ENCODE measurements around the gene TBC1D3B.
"Not testable (repeated sequence)": the region's sequence is repeated elsewhere in the genome, so short reads cannot be mapped to it uniquely, and the experiment has no call there.

Gene TBC1D3B

DNA sequence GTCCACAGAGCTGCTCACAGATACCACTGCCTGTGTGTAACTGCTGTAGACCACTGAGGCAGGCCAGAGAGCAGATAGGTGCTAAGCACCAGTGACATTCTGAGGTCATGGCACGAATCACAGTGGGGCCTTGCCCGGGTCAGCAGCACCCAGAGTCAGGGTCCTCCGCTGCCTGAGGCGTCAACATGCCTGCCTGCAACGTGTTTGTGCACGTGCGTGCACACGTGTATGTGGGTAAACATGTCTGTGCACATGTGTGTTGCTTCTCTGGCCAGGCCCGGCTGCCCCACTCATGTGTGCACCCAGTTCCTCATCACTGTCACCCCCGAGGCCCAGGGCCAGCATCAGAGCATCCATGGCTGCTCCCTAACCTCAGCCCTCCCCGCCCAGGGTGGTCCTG is at the start of gene TBC1D3B:
Gene TBC1D3B, minus strand, starts transcription at position 101 of the 400 bp plus-strand sequence. CDS start 1,586 bp downstream, outside the sequence.
- not testable (repeated sequence) for DNase-seq (ENCODE audit: low spot score); H3K27ac ChIP-seq; H3K4me3 ChIP-seq

GRCh38 chr17:36222967-36223366 is 46.5 kb upstream of the TBC1D3B start:
- H3K4me3 ChIP-seq; H3K27ac ChIP-seq; DNase-seq (ENCODE audit: low spot score): not testable (repeated sequence)

DNA sequence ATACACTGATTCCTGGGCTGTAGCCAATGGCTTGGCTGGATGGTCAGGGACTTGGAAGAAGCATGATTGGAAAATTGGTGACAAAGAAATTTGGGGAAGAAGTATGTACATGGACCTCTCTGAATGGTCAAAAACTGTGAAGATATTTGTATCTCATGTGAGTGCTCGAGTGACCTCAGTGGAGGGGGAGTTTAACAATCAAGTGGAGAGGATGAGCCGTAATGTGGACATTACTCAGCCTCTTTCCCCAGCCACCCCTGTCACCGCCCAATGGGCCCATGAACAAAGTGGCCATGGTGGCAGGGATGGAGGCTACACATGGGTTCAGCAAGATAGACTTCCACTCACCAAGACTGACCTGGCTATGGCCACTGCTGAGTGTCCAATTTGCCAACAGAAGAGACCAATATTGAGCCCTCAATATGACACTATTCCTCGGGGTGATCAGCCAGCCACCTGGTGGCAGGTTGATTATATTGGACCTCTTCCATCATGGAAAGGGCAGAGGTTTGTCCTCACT is 45.2 kb upstream of the TBC1D3B start:
- not testable (repeated sequence) for H3K4me3 ChIP-seq; DNase-seq (ENCODE audit: low spot score); H3K27ac ChIP-seq

DNA sequence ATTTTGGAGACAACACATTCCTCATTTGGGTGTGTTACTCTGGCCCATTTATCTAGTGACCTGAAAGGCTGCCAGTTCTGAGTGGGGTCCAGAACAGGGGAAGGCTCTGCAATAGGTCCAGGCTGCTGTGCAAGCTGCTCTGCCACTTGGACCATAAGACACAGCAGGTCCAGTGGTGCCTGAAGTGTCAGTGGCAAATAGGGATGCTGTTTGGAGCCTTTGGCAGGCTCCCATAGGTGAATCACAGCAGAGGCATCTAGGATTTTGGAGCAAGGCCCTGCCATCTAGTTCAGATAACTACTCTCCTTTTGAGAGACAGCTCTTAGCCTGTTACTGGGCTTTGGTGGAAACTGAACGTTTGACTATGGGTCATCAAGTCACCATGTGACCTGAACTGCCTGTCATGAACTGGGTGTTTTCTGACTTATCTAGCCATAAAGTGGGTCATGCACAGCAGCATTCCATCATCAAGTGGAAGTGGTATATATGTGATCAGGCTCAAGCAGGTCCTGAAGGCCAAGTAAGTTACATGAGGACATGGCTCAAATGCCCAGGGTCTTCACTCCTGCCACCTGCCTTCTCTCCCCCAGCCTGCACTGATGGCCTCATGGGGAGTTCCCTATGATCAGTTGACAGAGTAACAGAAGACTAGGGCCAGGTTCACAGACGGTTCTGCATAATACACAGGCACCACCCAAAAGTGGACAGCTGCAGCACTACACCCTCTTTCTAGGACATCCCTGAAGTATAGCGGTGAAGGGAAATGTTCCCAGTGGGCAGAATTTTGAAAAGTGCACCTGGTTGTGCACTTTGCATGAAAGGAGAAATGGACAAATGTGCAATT is 44.5 kb upstream of the TBC1D3B start:
- DNase-seq (ENCODE audit: low spot score); H3K4me3 ChIP-seq; H3K27ac ChIP-seq: not testable (repeated sequence)

GRCh38 chr17:36219556-36219955 is 43.1 kb upstream of the TBC1D3B start:
- DNase-seq (ENCODE audit: low spot score): not testable (repeated sequence)

DNA sequence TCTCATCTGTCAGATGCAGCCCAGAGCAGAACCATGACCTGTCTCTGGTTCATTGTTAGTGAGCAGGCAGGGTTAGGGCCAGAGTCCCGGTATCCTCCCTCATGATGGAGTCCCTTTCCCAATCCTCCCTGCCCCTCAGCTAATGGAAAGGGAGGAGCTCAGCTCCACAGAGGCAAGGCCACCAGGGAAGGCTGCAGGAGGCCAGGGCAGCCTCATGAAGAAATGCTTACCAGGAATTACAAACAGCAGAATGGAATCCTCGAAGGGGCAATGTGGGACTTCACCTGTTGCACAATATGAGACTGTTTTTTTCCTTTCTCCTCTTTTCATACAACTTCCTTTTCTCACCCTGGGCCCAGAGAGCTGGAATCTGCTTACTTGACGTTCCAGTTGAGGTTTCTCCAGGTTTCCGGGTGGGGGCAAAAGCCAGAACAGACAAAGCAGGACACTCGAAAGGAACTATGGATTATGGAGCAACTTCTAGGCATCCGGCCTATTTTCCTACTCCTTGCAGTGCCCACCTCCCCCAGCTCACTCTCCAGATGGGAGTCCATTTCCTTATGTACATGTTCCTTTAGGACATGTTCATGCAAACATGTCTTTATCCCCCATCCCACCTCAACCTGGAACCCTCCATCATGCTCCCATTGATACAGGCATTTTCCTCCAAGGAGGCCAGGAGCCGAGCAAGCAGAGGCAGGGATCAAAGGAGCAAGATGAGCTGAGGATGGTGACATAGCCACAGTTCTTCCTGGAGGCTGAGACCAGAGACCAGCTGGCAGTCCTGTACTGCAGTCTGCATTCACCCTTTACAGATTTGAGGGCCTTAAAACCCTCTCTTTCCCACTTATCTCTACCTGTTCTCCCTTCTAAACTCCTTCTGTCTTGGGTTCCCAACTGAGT is 39.2 kb upstream of the TBC1D3B start:
- DNase-seq (ENCODE audit: low spot score); H3K27ac ChIP-seq; H3K4me3 ChIP-seq: not testable (repeated sequence)

More at GRCh38 chr17:36219556-36219955, 43.1 kb upstream of the TBC1D3B start:
- H3K27ac ChIP-seq, H3K4me3 ChIP-seq: not testable (repeated sequence)

- no peak for DNase-seq (ENCODE audit: low spot score)
- TF ChIP-seq, protein P1, sequence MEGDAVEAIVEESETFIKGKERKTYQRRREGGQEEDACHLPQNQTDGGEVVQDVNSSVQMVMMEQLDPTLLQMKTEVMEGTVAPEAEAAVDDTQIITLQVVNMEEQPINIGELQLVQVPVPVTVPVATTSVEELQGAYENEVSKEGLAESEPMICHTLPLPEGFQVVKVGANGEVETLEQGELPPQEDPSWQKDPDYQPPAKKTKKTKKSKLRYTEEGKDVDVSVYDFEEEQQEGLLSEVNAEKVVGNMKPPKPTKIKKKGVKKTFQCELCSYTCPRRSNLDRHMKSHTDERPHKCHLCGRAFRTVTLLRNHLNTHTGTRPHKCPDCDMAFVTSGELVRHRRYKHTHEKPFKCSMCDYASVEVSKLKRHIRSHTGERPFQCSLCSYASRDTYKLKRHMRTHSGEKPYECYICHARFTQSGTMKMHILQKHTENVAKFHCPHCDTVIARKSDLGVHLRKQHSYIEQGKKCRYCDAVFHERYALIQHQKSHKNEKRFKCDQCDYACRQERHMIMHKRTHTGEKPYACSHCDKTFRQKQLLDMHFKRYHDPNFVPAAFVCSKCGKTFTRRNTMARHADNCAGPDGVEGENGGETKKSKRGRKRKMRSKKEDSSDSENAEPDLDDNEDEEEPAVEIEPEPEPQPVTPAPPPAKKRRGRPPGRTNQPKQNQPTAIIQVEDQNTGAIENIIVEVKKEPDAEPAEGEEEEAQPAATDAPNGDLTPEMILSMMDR (IDR thresholded peaks at IDR 0.05): no peak
- H3K27ac ChIP-seq: no peak overlapping the region
- H3K4me3 ChIP-seq: no peak overlapping the region
Observed at GRCh38 chr17:36214918-36215317, 38.5 kb upstream of the TBC1D3B start.

DNA sequence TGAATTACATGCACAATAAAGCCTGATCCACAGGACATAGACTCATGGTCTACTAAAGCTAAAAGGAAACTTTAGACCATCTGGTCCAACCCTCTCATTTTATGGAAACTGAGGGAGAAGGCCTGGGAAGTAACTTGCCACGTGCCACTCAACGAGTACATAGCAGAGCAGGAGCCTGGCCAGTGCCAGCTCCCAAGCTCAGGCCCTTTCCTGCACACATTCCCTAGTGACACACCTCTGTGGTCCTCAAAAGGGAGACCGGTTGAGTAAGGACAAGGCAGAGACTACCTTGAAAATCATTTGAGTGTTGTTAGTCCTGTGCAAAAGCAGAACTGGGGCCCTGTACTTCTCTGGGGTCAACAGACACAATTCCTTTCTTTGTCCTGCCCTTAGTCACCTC is 37.3 kb upstream of the TBC1D3B start:
- TF ChIP-seq, protein P1 (IDR thresholded peaks at IDR 0.05): no peak
- no peak for DNase-seq (ENCODE audit: low spot score)
- H3K27ac ChIP-seq: no peak overlapping the region
- no peak overlapping the region for H3K4me3 ChIP-seq

GRCh38 chr17:36212966-36213365 is 36.5 kb upstream of the TBC1D3B start:
- DNase-seq (ENCODE audit: low spot score): no peak
- no peak overlapping the region for H3K27ac ChIP-seq
- no peak overlapping the region for H3K4me3 ChIP-seq
- TF ChIP-seq, protein P1 (IDR thresholded peaks at IDR 0.05): no peak

DNA sequence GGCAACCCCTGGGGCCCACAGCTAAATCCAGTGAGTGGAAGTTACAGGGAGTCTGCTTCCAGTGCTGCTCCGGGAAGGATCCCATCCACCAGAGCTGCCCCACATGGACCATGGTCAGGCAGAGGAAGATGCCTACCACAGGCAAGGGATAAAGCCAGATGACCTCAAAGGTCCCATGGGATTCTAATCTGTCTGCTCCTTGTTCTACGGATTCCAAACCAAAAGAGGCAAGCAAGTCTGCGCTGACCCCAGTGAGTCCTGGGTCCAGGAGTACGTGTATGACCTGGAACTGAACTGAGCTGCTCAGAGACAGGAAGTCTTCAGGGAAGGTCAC is 35.8 kb upstream of the TBC1D3B start:
- no peak overlapping the region for H3K27ac ChIP-seq
- TF ChIP-seq, protein P1 (IDR thresholded peaks at IDR 0.05): no peak
- no peak overlapping the region for H3K4me3 ChIP-seq
- no peak for DNase-seq (ENCODE audit: low spot score)

DNA sequence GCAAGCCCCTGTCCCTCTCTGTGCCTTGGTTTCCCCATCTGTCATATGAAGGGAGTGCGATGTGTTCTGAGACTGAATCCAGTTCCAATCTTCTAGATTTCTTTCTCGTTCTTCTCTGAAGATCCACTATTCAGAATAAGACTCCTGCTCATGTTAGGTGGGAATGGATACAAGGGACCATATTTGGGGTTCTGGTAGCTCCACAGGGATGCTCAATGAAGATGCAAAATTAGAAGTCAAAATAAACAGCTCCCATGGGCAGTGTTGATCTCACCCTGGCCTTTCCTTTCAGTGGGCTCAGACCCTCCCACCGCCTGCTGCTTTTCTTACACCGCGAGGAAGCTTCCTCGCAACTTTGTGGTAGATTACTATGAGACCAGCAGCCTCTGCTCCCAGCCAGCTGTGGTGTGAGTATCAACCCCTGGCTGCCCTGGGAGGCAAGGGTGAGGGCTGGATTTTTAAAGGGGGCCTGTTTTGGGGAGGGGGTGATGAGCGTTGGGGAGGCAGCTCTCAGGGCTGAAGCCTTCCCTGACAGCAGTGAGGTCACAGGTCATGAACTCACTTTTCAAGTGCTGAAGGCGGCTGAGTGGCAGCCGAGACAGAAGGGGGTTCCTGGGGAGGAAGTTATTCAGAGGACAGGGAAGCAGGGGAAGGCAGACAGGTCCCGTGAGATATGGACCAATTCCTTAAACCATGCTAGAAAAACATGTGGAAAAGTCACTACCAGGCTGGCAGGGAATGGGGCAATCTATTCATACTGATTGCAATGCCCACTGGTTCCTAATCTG is 35.2 kb upstream of the TBC1D3B start:
- H3K27ac ChIP-seq: not testable (repeated sequence)

DNA sequence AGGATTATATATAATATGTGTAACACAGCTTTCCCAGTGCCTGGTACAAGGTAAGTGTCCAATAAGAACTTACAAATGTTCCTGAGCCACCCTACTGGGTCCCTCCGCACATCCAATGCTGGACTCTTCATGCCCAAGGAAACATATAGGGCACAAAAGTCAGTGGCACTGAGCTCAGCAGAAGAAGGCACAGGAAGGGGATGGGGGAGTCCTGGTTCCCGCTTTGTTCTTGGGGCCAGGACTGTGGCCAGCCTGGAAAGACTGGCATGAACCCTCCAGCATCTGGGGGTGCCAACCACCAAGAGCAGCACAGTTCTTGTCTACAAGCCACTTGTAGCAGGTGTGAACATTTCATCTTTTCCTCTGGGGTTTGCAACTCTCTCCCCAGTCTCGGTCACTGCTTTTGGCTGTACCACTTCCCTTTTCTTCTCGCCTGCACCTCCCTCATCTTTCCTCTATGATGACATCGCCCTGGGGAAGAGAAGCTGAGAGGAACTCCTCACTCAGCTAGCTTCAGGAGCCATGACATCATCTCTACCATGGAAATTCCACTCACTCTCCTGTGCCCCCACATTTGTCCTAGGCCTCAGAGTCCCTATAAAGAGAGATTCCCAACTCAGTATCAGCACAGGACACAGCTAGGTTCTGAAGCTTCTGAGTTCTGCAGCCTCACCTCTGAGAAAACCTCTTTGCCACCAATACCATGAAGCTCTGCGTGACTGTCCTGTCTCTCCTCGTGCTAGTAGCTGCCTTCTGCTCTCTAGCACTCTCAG is 34.2 kb upstream of the TBC1D3B start, which contains the start of gene CCL4L2:
Gene CCL4L2, plus strand, starts transcription at position 625 of the 773 bp plus-strand sequence.
- not testable (repeated sequence) for H3K27ac ChIP-seq; H3K4me3 ChIP-seq; DNase-seq (ENCODE audit: low spot score)

More for the DNA sequence above, 35.2 kb upstream of the TBC1D3B start:
- not testable (repeated sequence) for H3K4me3 ChIP-seq; DNase-seq (ENCODE audit: low spot score)
